GM23338 (cell line): ENCODE results near the gene ABHD12.

ENCODE experiments used
- CREB1 ChIP-seq: fragments of 250-450 bp; sonication (Bioruptor Pico); IDR thresholded peaks from 2 replicates; pipeline ENCODE4 v1.5.0; 2020; ENCODE audit warnings: low read depth, mild to moderate bottlenecking, moderate library complexity
- CTCF ChIP-seq, 2 experiments: fragments of 200-600 bp in 1 of 2; sonication (generic) in 1 of 2; conservative IDR thresholded peaks; 2 replicates each; pipeline versions ENCODE4 v1.5.1 to v1.6.1; 2016 to 2017; ENCODE audit warnings: antibody characterized with exemption in 2 of 2, low read depth in 2 of 2, mild to moderate bottlenecking in 2 of 2, moderate library complexity in 1 of 2
- ETS1 ChIP-seq: IDR thresholded peaks from 2 replicates; pipeline ENCODE4 v1.6.1; 2016; ENCODE audit warnings: antibody characterized with exemption
- EZH2 ChIP-seq: fragments of 200-600 bp; sonication (generic); IDR thresholded peaks from one replicate; pipeline ENCODE4 v1.8.0; 2017; ENCODE audit warnings: antibody characterized with exemption, mild to moderate bottlenecking, low read depth; ENCODE audit not compliant: unreplicated experiment
- EZH2phosphoT487 ChIP-seq: fragments of 200-600 bp; sonication (generic); IDR thresholded peaks from one replicate; pipeline ENCODE4 v1.8.1; 2018; ENCODE audit warnings: antibody characterized with exemption; ENCODE audit not compliant: unreplicated experiment
- JUNB ChIP-seq: IDR thresholded peaks from one replicate; pipeline ENCODE4 v1.6.1; 2016; ENCODE audit warnings: antibody characterized with exemption; ENCODE audit not compliant: unreplicated experiment
- NANOG ChIP-seq: IDR thresholded peaks from 2 replicates; pipeline ENCODE4 v1.6.1; 2016; ENCODE audit warnings: antibody characterized with exemption, borderline replicate concordance
- POLR2AphosphoS5 ChIP-seq: IDR thresholded peaks from 2 replicates; pipeline ENCODE4 v1.6.1; 2016; ENCODE audit warnings: antibody characterized with exemption, low read depth
- REST ChIP-seq: IDR thresholded peaks from one replicate; pipeline ENCODE4 v1.6.1; 2018; ENCODE audit warnings: antibody characterized with exemption; ENCODE audit not compliant: unreplicated experiment
- ZNF114 ChIP-seq: fragments of 250-450 bp; sonication (Bioruptor Pico); IDR thresholded peaks from 2 replicates; pipeline ENCODE4 v1.5.0; 2020; ENCODE audit warnings: mild to moderate bottlenecking, moderate library complexity
- ZNF331 ChIP-seq: fragments of 250-450 bp; sonication (Bioruptor Pico); IDR thresholded peaks from 2 replicates; pipeline ENCODE4 v1.5.0; 2020; ENCODE audit warnings: low read depth, mild to moderate bottlenecking, moderate library complexity
- ZNF462 ChIP-seq: fragments of 250-450 bp; sonication (Bioruptor Pico); IDR thresholded peaks from 2 replicates; pipeline ENCODE4 v1.5.0; 2020; ENCODE audit warnings: mild to moderate bottlenecking, moderate library complexity

GRCh38 chr20:25274481-25274880 lies 116.2 kb downstream of the ABHD12 start:
- TF ChIP-seq CTCF (conservative IDR thresholded peaks at IDR 0.05; ENCODE audit: low read depth in 2 of 2) (no peak), EZH2phosphoT487 (no peak), ETS1 (no peak), EZH2 (no peak), ZNF331 (CRISPR knock-in tag) (no peak), POLR2AphosphoS5 (no peak), JUNB (no peak), REST (no peak), CREB1 (CRISPR knock-in tag) (no peak), NANOG (no peak), ZNF462 (CRISPR knock-in tag) (no peak), ZNF114 (CRISPR knock-in tag) (no peak)
